Adrenal gland (tissue), 12 donors: ENCODE results near the gene NSMCE1. TPM values are rescaled to one million over a fixed set of nuclear protein-coding genes. Genes with fewer than 3 reads are reported as not detected.
"Not testable (repeated sequence)": the region's sequence is repeated elsewhere in the genome, so short reads cannot be mapped to it uniquely, and the experiment has no call there.

Source experiments
- DNase-seq, 7 donors: peaks; one replicate each; pipeline ENCODE4 v3.0.0-alpha.2; 2019 to 2020
- H3K27ac ChIP-seq, 5 donors: fragments of 200-600 bp; sonication (generic) in 4 of 5; 1 replicate in 3 of 5; 2 replicates in 2 of 5; pipeline versions ENCODE4 v1.5.1 to v1.8.0; 2016 to 2020; ENCODE audit warnings: mild to moderate bottlenecking in 1 of 5
- H3K27me3 ChIP-seq: fragments of 200-600 bp; 2 replicates; pipeline ENCODE4 v1.8.0; 2021
- H3K36me3 ChIP-seq, 2 donors: fragments of 200-600 bp; replicated peaks in 1 of 2; 1 replicate in 1 of 2; 2 replicates in 1 of 2; pipeline versions ENCODE4 v1.5.1 to v1.8.0; 2018 to 2022
- H3K4me1 ChIP-seq, 2 donors: fragments of 200-600 bp; replicated peaks in 1 of 2; 1 replicate in 1 of 2; 2 replicates in 1 of 2; pipeline versions ENCODE4 v1.5.1 to v1.8.0; 2018 to 2021
- H3K4me3 ChIP-seq, 4 donors: fragments of 200-600 bp; sonication (generic) in 3 of 4; one replicate each; pipeline ENCODE4 v1.5.1; 2016 to 2018
- H3K9me3 ChIP-seq, 3 donors: fragments of 200-600 bp; sonication (generic) in 1 of 3; replicated peaks in 1 of 3; 1 replicate in 2 of 3; 2 replicates in 1 of 3; pipeline versions ENCODE4 v1.5.1 to v1.8.0; 2016 to 2021
- POLR2A ChIP-seq, 2 donors: fragments of 450-650 bp; IDR thresholded peaks; one replicate each; pipeline ENCODE4 v1.6.1; 2017; ENCODE audit warnings: antibody characterized with exemption in 2 of 2, mild to moderate bottlenecking in 2 of 2, moderate library complexity in 1 of 2
- WGBS, 4 donors: extraction: QIAGEN DNeasy Blood & Tissue Kit in 2 of 4; methylation state at CpG; one replicate each; pipeline versions ENCODE4 v1.1.5 to v1.1.7; 2013 to 2017; 5-methylcytosine and 5-hydroxymethylcytosine counted together
- intact Hi-C, 2 donors: fragments of 100-400 bp; cut with DNase I; formaldehyde crosslinking; loops; one replicate each; pipeline versions ENCODE4 v1.14.1 to v1.15.0; 2022 to 2023
- polyA plus RNA-seq, 3 donors: library from polyadenylated mRNA; stranded (reverse); fragments of 200-250 nt in 2 of 3; fragments of 350-450 nt in 1 of 3; fragmentation: Illumina TruSeq in 1 of 3; extraction: RNeasy Lipid Tissue Mini Kit (QIAGEN cat#74804) in 1 of 3; gene quantifications; one replicate each; pipeline ENCODE4 v1.2.3, GENCODE V29; 2013 to 2014
- total RNA-seq, 9 donors: library from RNA; depleted of rRNA in 4 of 9; stranded (reverse); fragments of >200 nt in 4 of 9; fragments of 120-200 nt in 1 of 9; fragmentation: NEBNext Ultra II Directional in 1 of 9; extraction: Animal tissue kit (Norgen Biotek cat#: 25700) in 1 of 9; gene quantifications; one replicate each; pipeline versions ENCODE4 v1.1.0 to v1.2.4, GENCODE V29; 2013 to 2023
- TF ChIP-seq, protein P1 (sequence below), 6 experiments: fragments of 450-650 bp in 4 of 6; fragments of 200-600 bp in 2 of 6; sonication (generic) in 1 of 6; IDR thresholded peaks; 1 replicate in 5 of 6; 2 replicates in 1 of 6; pipeline versions ENCODE4 v1.5.1 to v1.8.0; 2016 to 2021; ENCODE audit warnings: antibody characterized with exemption in 6 of 6, mild to moderate bottlenecking in 2 of 6, moderate library complexity in 1 of 6
- donor health status: healthy with polysubstance abuse.
- donor health status: Bipolar disorder and iron deficiency.
- donor health status: DM: yes; HTN: yes; CAD: no.
- donor health status: DM: no; HTN: no; CAD: no.
- donor health status: DM: no; HTN: no; CAD: no.
- donor health status: DM: yes; HTN: yes; CAD: no.

The NSMCE1 gene
- total and polyA plus RNA-seq, 12 donors: 54.3 to 182 (median 88.1) TPM

DNA sequence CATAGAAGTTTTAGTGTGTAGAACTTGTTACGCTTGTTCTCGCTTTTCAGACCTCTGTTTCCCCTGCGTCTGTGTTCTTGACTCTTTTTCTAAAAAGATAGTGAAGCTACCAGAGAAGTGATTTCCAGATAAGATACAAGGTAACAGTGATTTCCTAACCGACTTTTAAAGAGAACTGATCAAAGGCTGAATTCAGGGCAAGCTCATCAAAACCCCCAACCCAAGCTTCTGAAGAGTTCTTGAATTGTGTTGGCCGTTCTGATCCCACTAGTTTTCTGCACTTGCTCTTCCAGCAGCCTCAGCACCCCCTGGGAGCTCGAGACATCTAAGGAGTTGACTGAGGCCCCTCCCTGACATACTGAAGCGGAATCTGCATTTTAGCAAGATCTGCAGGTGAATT lies 12.7 kb upstream of the NSMCE1 start:
- Histone ChIP-seq H3K27me3 (no peaks in the 10 kb centered on the region), H3K9me3 (no peaks in the 10 kb centered on the region), H3K4me3 (no peak overlapping the region), H3K27ac (no peak overlapping the region), H3K36me3 (no peaks in the 10 kb centered on the region), H3K4me1 (peaks cover 0 to 2% of the 10 kb centered on the region in 2 donors)
- no peak for DNase-seq
- intact Hi-C loops: no loop called here
- 68 to 77% (median 70%) methylated on average over 7 of the region's 7 CpGs for WGBS, 4 donors
- TF ChIP-seq POLR2A (IDR thresholded peaks at IDR 0.05): no peak
- TF ChIP-seq, protein P1, sequence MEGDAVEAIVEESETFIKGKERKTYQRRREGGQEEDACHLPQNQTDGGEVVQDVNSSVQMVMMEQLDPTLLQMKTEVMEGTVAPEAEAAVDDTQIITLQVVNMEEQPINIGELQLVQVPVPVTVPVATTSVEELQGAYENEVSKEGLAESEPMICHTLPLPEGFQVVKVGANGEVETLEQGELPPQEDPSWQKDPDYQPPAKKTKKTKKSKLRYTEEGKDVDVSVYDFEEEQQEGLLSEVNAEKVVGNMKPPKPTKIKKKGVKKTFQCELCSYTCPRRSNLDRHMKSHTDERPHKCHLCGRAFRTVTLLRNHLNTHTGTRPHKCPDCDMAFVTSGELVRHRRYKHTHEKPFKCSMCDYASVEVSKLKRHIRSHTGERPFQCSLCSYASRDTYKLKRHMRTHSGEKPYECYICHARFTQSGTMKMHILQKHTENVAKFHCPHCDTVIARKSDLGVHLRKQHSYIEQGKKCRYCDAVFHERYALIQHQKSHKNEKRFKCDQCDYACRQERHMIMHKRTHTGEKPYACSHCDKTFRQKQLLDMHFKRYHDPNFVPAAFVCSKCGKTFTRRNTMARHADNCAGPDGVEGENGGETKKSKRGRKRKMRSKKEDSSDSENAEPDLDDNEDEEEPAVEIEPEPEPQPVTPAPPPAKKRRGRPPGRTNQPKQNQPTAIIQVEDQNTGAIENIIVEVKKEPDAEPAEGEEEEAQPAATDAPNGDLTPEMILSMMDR (IDR thresholded peaks at IDR 0.05): no peak

DNA sequence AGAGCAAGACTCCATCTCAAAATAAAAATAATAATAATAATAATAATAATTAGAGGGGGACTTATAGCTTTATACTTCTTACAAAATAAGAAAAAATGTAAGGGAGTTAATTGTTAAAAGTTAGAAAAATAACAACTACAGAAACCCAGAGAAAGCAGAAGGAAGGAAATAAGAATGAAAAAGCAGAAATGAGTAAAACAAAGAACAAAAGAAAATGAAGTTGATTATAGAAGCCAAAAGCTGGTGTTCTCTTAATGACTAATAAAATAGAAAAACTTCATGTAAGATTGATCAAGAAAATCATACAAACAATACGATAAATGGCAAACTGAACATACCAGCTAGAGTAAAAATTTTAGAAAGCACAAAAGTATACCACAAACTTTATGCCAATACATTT lies 6.8 kb upstream of the NSMCE1 start:
- 69 to 95% (median 83%) methylated on average over 1 of the region's 1 CpG for WGBS, 4 donors
- no peaks in the 10 kb centered on the region for H3K36me3 ChIP-seq
- no peak overlapping the region for H3K27ac ChIP-seq
- H3K4me1 ChIP-seq: no peaks in the 10 kb centered on the region
- H3K27me3 ChIP-seq: no peaks in the 10 kb centered on the region
- intact Hi-C loops: no loop called here
- no peak for TF ChIP-seq POLR2A (IDR thresholded peaks at IDR 0.05)
- TF ChIP-seq, protein P1 (IDR thresholded peaks at IDR 0.05): no peak
- no peak overlapping the region for H3K4me3 ChIP-seq
- no peak for DNase-seq
- no peaks in the 10 kb centered on the region for H3K9me3 ChIP-seq

DNA sequence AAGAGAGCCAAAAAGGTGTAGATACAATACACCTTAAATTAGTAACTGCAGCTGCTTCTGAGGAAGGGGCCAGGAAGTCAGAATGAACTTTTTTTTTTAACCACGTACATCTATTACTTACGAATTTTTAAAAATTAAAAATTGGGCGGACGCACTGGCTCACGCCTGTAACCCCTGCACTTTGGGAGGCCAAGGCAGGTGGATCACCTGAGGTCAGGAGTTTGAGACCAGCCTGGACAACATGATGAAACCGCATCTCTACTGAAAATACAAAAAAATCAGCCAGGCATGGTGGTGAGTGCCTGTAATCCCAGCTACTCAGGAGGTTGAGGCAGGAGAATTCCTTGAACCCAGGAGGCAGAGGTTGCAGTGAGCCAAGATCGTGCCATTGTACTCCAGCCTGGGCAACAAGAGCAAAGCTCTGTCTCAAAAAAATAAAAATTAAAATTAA lies 5.9 kb upstream of the NSMCE1 start:
- H3K9me3 ChIP-seq, H3K36me3 ChIP-seq, intact Hi-C loops, H3K27ac ChIP-seq, H3K4me1 ChIP-seq, H3K4me3 ChIP-seq, DNase-seq, H3K27me3 ChIP-seq: not testable (repeated sequence)
- WGBS, 4 donors: 89 to 92% (median 90%) methylated on average over 7 of the region's 7 CpGs

DNA sequence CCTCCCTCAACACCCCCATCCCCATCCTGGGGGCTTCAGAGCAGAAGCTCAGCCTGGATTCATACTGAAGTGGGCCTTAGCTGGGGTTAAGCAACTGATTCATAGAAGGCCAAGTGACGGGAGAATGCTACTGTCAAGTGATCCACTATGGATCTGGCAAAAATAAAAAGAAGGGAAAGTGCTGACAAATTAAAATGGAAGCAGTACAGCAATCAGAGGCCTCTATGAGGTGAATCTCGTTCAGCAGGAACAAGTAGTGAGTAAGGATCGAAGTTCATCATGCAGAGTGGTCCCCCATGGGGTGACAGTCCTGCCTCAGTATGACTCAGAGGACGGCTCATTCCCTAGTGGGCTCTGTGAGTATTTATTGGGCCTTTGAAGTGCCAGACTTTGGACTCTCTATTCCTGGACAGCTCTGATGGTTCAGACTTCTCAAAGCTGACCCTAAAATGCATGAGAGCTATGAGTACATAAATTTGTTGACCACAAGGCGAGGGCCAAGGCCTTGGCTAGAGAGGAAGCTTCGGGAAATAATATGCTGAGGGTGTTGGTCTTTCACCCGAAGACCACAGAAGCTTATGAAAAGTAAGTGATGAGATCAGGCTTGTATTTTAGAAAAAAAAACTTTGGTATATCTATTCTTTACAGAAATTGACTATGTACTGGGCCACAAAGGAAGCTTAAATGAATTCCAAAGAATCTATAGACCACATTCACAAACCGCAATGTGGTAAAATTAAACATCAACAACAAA lies 5.3 kb upstream of the NSMCE1 start:
- DNase-seq: no peak
- H3K9me3 ChIP-seq: no peaks in the 10 kb centered on the region
- intact Hi-C loops: no loop called here
- 79 to 84% (median 82%) methylated on average over 8 of the region's 8 CpGs for WGBS, 4 donors
- H3K4me3 ChIP-seq: no peak overlapping the region
- TF ChIP-seq POLR2A (IDR thresholded peaks at IDR 0.05): no peak
- TF ChIP-seq, protein P1 (IDR thresholded peaks at IDR 0.05): no peak
- H3K27me3 ChIP-seq: no peaks in the 10 kb centered on the region
- H3K4me1 ChIP-seq: peaks cover 5 to 7% of the 10 kb centered on the region in 2 donors
- H3K36me3 ChIP-seq: no peaks in the 10 kb centered on the region
- no peak overlapping the region for H3K27ac ChIP-seq

DNA sequence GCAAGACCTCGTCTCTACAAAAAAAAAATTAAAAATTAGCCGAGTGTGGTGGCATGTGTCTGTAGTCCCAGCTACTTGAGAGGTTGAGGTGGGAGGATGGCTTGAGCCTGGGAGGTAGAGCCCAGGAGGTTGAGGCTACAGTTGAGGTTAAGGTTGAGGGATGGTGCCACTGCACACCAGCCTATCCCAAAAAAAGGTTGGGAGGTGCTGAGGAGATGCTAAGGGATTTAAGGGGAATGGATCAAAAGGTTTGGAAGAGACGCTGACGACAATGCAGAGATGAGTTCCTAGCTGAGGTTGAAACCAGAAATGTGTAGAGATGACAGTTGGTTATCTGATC lies 4.7 kb upstream of the NSMCE1 start:
- TF ChIP-seq POLR2A (IDR thresholded peaks at IDR 0.05): no peak
- TF ChIP-seq, protein P1 (IDR thresholded peaks at IDR 0.05): no peak
- no peaks in the 10 kb centered on the region for H3K36me3 ChIP-seq
- DNase-seq: no peak
- peaks cover 5 to 8% of the 10 kb centered on the region in 2 donors for H3K4me1 ChIP-seq
- 90 to 95% (median 93%) methylated on average over 4 of the region's 4 CpGs for WGBS, 4 donors
- intact Hi-C loops: no loop called here
- H3K27ac ChIP-seq: no peak overlapping the region
- no peaks in the 10 kb centered on the region for H3K27me3 ChIP-seq
- no peak overlapping the region for H3K4me3 ChIP-seq
- H3K9me3 ChIP-seq: no peaks in the 10 kb centered on the region

DNA sequence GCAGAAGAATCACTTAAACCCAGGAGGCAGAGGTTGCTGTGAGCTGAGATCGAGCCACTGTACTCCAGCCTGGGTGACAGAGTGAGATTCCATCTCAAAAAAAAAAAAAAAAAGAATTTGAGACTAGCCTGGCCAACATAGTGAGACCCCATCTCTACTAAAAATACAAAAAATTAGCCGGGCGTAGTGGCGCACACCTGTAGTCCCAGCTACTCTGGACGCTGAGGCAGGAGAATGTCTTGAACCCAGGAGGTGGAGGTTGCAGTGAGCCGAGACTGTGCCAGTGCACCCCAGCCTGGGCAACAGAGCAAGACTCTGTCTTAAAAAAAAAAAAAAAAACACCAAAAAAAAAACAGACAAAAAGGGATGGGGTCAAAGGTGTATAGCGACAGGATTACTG lies 4.1 kb upstream of the NSMCE1 start:
- H3K4me3 ChIP-seq, H3K27ac ChIP-seq, H3K9me3 ChIP-seq, H3K27me3 ChIP-seq, H3K36me3 ChIP-seq, intact Hi-C loops: not testable (repeated sequence)
- H3K4me1 ChIP-seq: peaks cover 5 to 15% of the 10 kb centered on the region in 2 donors
- 96 to 99% (median 97%) methylated on average over 7 of the region's 7 CpGs for WGBS, 4 donors
- peak in 1 of 7 donors; percentile 2 for DNase-seq
